Right lobe of liver (tissue), 4 donors: ENCODE results near the gene CXCL12.

ENCODE experiments used
- POLR2A ChIP-seq: fragments of 450-650 bp; IDR thresholded peaks from one replicate; pipeline ENCODE4 v1.6.1; 2017; ENCODE audit warnings: antibody characterized with exemption, mild to moderate bottlenecking
- TF ChIP-seq, protein P1 (sequence below), 4 donors: fragments of 200-600 bp in 3 of 4; fragments of 450-650 bp in 1 of 4; IDR thresholded peaks; one replicate each; pipeline versions ENCODE4 v1.5.1 to v1.8.0; 2016 to 2022; ENCODE audit warnings: antibody characterized with exemption in 4 of 4, mild to moderate bottlenecking in 2 of 4
- donor health status: DM: no; HTN: no; CAD: no.
- donor health status: DM: no; HTN: no; CAD: no.
- donor health status: DM: no; HTN: yes; CAD: no.

- TF ChIP-seq, protein P1, sequence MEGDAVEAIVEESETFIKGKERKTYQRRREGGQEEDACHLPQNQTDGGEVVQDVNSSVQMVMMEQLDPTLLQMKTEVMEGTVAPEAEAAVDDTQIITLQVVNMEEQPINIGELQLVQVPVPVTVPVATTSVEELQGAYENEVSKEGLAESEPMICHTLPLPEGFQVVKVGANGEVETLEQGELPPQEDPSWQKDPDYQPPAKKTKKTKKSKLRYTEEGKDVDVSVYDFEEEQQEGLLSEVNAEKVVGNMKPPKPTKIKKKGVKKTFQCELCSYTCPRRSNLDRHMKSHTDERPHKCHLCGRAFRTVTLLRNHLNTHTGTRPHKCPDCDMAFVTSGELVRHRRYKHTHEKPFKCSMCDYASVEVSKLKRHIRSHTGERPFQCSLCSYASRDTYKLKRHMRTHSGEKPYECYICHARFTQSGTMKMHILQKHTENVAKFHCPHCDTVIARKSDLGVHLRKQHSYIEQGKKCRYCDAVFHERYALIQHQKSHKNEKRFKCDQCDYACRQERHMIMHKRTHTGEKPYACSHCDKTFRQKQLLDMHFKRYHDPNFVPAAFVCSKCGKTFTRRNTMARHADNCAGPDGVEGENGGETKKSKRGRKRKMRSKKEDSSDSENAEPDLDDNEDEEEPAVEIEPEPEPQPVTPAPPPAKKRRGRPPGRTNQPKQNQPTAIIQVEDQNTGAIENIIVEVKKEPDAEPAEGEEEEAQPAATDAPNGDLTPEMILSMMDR (IDR thresholded peaks at IDR 0.05) = no peak
- TF ChIP-seq POLR2A = no peak
Observed at GRCh38 chr10:44330431-44330830, 54.5 kb downstream of the CXCL12 start.
